ENCODE data around the gene CERT1. TPM values are rescaled to one million over a fixed set of nuclear protein-coding genes. Genes with fewer than 3 reads are reported as not detected.

The CERT1 gene, protein sequence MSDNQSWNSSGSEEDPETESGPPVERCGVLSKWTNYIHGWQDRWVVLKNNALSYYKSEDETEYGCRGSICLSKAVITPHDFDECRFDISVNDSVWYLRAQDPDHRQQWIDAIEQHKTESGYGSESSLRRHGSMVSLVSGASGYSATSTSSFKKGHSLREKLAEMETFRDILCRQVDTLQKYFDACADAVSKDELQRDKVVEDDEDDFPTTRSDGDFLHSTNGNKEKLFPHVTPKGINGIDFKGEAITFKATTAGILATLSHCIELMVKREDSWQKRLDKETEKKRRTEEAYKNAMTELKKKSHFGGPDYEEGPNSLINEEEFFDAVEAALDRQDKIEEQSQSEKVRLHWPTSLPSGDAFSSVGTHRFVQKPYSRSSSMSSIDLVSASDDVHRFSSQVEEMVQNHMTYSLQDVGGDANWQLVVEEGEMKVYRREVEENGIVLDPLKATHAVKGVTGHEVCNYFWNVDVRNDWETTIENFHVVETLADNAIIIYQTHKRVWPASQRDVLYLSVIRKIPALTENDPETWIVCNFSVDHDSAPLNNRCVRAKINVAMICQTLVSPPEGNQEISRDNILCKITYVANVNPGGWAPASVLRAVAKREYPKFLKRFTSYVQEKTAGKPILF
- total RNA-seq = 9.5 and 11.9 TPM in 2 replicates

DNA sequence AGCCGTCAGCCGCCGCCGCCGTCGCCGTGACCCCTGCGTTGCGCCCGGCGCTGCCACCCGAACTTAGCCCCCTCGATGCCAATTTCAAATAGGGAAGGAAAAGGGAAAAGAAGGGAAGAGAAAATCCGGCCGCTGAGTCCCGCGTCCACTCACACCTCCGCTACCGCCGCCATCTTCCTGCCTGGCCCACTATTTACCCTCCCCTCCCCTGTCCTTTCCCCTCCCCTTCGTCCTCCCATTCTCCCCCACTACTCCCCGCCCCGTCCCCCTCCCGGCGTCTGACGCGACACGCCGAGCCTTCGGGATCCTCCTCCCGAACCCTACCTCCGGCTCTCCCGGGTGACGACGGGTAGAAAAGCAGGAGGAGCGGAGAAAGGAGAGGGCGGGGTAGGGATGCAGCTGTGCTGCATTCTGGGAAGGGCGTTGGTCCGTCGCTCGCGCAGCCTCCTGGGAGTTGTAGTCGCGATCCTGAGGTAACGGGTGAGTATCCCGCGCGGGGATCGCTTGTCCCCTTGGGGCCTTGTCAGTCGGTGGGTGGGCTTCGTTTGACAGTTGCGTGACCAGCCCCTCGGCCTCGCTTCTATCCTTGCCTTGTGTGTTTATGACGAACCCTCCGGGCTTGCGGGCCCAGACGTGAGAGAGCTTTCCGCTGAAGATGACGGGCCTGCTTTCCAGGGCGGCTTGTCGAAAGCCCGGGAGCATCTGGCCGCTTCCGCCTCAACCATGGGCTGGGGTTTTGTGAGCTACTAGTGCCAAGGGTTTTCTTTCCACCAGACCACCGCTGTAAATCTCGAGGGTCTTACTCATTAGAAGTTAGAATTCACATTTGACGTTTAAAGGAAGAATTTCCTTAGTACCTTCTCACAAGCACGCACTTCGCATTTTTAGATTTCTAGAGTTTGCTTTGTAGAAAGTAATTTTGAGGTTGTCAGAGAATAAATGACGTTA, at the start of gene CERT1, which contains the start of gene POLK:
TSS of gene CERT1 (minus strand) at position 195 of the 948 bp plus-strand sequence. CDS start 422 bp downstream, outside the sequence.
TSS of gene POLK (plus strand) at position 457 of the 948 bp plus-strand sequence.

DNA sequence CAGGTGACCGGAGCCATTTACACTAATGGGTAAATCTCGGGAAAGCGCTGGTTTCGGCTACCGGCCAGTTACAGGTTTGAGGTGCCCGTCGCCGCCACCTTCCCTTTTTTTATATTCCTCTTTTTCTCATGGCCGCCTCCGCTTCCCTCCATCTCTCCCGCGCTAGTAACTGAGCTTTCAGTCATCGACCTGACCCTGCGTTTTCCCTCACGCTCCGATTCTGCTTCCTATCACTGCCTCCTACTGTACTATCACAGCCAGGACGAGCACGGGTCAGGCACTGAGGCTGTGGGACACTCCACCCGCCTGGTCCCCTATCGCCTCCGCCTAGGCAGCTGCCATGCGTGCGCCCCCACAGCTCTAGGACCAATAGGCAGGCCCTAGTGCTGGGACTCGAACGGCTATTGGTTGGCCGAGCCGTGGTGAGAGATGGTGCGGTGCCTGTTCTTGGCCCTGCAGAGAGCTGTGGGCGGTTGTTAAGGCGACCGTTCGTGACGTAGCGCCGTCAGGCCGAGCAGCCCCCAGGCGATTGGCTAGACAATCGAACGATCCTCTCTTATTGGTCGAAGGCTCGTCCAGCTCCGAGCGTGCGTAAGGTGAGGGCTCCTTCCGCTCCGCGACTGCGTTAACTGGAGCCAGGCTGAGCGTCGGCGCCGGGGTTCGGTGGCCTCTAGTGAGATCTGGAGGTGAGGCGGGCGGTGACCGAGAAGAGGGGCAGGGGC, 174.7 kb downstream of the CERT1 start, which contains the start of gene HMGCR:
TSS of gene HMGCR (plus strand) at position 606 of the 722 bp plus-strand sequence. CDS start 5,386 bp downstream, outside the sequence.

Other genes with a start within 250 kb of the CERT1 start
- 34.1 and 59.8 TPM in 2 replicates for gene HMGCR, start 174.4 kb downstream of the CERT1 start, total RNA-seq
- gene POLK, start 262 bp upstream of the CERT1 start, total RNA-seq = 11.6 and 11.9 TPM in 2 replicates
- gene ANKDD1B, start 99.8 kb upstream of the CERT1 start, total RNA-seq = under 0.01 and 0.89 TPM in 2 replicates
- gene POC5, start 205.8 kb upstream of the CERT1 start, total RNA-seq = 5.3 and 13.4 TPM in 2 replicates

All from mesangial cell (primary cell).